ENCODE data around the gene BCL2L13.
A peak's percentile ranks its signal among the peaks of the same experiment; 100 is the strongest.

The BCL2L13 gene, protein sequence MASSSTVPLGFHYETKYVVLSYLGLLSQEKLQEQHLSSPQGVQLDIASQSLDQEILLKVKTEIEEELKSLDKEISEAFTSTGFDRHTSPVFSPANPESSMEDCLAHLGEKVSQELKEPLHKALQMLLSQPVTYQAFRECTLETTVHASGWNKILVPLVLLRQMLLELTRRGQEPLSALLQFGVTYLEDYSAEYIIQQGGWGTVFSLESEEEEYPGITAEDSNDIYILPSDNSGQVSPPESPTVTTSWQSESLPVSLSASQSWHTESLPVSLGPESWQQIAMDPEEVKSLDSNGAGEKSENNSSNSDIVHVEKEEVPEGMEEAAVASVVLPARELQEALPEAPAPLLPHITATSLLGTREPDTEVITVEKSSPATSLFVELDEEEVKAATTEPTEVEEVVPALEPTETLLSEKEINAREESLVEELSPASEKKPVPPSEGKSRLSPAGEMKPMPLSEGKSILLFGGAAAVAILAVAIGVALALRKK

DNA sequence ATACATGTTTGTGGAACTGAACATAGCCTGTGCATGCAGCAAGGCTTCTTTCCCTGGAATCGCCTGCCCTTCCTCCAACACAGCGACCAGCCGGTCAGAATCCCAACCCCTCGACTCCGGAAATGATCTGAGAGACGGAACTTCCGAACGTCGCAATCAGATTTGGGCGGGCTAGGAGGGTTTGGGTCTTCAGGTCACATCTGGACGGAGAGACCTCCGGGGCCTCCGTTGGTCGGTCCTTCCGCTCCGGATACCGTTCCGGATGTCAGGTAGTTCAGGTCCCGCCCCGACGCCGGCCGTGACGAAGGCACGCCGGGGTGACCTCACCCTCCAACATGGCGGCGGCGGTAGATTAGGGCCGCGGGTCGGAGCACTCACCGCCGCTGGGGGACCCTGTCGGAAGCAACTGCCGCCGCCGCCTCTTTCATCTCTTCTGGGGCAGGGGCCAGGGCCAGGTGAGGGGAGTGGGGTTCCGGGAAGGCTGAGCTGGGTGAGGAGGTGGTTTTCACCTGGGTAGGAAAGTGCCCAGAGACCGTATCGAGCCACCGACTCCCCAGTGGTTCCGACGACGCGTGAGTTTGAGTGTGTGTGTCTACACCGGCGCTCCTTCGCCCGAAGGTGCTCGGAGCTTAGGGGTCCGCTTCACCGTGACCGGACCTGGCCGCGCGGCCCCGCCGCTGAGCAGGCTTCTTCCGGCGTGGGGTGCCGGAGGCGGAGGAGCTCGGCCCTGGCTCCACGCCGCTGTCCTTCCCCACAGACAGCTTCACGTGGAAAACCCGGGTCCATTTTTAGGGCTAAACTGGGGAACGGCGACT, at the start of gene BCL2L13:
Gene BCL2L13 (plus strand): TSS at position 326 of the 815 bp plus-strand sequence. CDS start 16,955 bp downstream, outside the sequence.
- TF ChIP-seq, protein P1, sequence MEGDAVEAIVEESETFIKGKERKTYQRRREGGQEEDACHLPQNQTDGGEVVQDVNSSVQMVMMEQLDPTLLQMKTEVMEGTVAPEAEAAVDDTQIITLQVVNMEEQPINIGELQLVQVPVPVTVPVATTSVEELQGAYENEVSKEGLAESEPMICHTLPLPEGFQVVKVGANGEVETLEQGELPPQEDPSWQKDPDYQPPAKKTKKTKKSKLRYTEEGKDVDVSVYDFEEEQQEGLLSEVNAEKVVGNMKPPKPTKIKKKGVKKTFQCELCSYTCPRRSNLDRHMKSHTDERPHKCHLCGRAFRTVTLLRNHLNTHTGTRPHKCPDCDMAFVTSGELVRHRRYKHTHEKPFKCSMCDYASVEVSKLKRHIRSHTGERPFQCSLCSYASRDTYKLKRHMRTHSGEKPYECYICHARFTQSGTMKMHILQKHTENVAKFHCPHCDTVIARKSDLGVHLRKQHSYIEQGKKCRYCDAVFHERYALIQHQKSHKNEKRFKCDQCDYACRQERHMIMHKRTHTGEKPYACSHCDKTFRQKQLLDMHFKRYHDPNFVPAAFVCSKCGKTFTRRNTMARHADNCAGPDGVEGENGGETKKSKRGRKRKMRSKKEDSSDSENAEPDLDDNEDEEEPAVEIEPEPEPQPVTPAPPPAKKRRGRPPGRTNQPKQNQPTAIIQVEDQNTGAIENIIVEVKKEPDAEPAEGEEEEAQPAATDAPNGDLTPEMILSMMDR (IDR thresholded peaks at IDR 0.05; ENCODE audit: poor library complexity, severe bottlenecking): no peak
- Histone ChIP-seq H3K9me3 (ENCODE audit: severe bottlenecking) (no peaks in the 10 kb centered on the region), H3K36me3 (ENCODE audit: low read depth) (0 out of 2 replicates have a peak, but pooled peaks cover 5% of the 10 kb centered on the region), H3K27me3 (ENCODE audit: insufficient read depth, poor library complexity, severe bottlenecking) (no peaks in the 10 kb centered on the region), H3K4me1 (ENCODE audit: insufficient read depth, poor library complexity, severe bottlenecking) (peaks cover 15% of the 10 kb centered on the region), H3K4me3 (ENCODE audit: severe bottlenecking) (peak within 1 kb of the TSS; percentile 72), H3K27ac (ENCODE audit: poor library complexity, severe bottlenecking) (peak within 1 kb of the TSS; percentile 93)
- peak; percentile 93 for DNase-seq (ENCODE audit: low spot score)
- peak; percentile 87 for ATAC-seq (ENCODE audit: low read depth)

DNA sequence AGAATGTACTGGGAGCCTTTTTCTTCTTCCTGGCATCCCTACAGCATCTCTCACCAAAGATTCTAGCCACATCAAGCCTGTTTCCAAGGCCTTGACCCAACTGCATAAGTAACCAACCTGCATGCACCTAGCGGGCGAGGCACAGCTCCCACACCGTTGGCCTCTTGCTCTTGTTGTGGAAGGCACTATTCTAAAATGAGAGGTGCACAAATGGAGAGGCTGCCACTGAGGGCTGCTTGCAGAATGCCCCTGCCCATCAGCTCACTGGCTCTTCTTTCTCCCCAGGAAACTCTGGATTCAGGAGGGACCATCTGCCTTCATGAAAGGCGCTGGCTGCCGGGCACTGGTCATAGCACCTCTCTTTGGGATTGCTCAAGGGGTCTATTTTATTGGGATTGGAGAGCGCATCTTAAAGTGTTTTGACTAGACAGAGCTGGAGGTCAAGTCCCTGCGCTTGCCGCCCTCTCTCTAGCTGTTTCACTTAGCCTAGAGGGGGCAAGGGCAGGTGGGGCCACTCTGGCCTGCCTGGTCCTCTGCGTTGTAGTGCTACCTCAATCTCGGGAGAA, 48.7 kb upstream of the BCL2L13 start:
- Histone ChIP-seq H3K36me3 (ENCODE audit: low read depth) (peaks cover 38% of the 10 kb centered on the region), H3K4me1 (ENCODE audit: insufficient read depth, poor library complexity, severe bottlenecking) (no peaks in the 10 kb centered on the region), H3K27me3 (ENCODE audit: insufficient read depth, poor library complexity, severe bottlenecking) (no peaks in the 10 kb centered on the region), H3K27ac (ENCODE audit: poor library complexity, severe bottlenecking) (no peak overlapping the region), H3K4me3 (ENCODE audit: severe bottlenecking) (no peak overlapping the region), H3K9me3 (ENCODE audit: severe bottlenecking) (no peaks in the 10 kb centered on the region)
- TF ChIP-seq, protein P1 (IDR thresholded peaks at IDR 0.05; ENCODE audit: poor library complexity, severe bottlenecking): no peak
- no peak for DNase-seq (ENCODE audit: low spot score)
- no peak for ATAC-seq (ENCODE audit: low read depth)

DNA sequence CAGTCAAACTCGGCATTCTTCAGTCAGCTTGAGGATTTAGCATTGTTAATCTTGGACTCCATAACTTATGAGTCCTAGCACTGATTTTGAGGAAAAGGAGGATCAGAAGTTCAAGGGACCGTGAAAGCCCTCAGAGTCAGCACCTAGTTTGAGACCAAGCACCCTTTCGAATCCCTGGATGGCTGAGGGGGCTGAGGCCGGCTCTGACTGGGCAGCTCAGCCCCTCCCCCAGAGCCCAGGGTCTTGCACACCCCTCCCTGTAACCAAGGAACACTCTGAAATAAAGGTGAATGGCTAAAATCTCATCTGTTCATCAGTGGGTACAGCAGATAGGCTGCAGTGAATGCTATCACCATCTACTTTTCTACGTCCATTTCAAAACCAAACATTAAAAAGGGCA, 48.0 kb upstream of the BCL2L13 start:
- Histone ChIP-seq H3K4me1 (ENCODE audit: insufficient read depth, poor library complexity, severe bottlenecking) (no peaks in the 10 kb centered on the region), H3K36me3 (ENCODE audit: low read depth) (peaks cover 45% of the 10 kb centered on the region), H3K4me3 (ENCODE audit: severe bottlenecking) (no peak overlapping the region)

DNA sequence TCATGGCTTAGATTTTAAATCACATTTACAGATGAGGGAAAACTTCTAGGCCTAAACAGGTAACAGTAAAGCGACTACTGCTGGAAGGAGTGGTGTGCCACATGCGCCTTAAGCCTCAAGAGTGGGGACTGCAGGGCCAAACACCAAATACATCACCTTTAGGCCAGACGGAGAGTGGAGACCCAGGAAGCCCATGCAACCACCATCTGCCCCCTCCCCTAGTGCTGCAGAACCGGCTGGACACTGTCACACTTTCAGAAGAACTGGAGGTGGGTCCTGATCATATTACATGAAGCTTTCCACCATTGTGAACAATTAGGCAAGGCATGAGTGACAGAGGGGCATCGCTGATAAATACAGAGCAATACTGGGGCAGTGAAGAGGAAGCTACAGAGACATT, 46.4 kb upstream of the BCL2L13 start:
- Histone ChIP-seq H3K4me1 (ENCODE audit: insufficient read depth, poor library complexity, severe bottlenecking) (no peaks in the 10 kb centered on the region), H3K4me3 (ENCODE audit: severe bottlenecking) (no peak overlapping the region), H3K27ac (ENCODE audit: poor library complexity, severe bottlenecking) (no peak overlapping the region), H3K9me3 (ENCODE audit: severe bottlenecking) (no peaks in the 10 kb centered on the region), H3K36me3 (ENCODE audit: low read depth) (peaks cover 60% of the 10 kb centered on the region), H3K27me3 (ENCODE audit: insufficient read depth, poor library complexity, severe bottlenecking) (no peaks in the 10 kb centered on the region)
- DNase-seq (ENCODE audit: low spot score) (no peak), ATAC-seq (ENCODE audit: low read depth) (no peak)
- TF ChIP-seq, protein P1 (IDR thresholded peaks at IDR 0.05; ENCODE audit: poor library complexity, severe bottlenecking): no peak

More for the DNA sequence above, 48.0 kb upstream of the BCL2L13 start:
- TF ChIP-seq, protein P1 (IDR thresholded peaks at IDR 0.05; ENCODE audit: poor library complexity, severe bottlenecking): no peak
- DNase-seq (ENCODE audit: low spot score) (no peak), ATAC-seq (ENCODE audit: low read depth) (no peak)
- Histone ChIP-seq H3K27ac (ENCODE audit: poor library complexity, severe bottlenecking) (no peak overlapping the region), H3K27me3 (ENCODE audit: insufficient read depth, poor library complexity, severe bottlenecking) (no peaks in the 10 kb centered on the region), H3K9me3 (ENCODE audit: severe bottlenecking) (no peaks in the 10 kb centered on the region)
